Keratinocyte (primary cell): ENCODE data around the gene FSIP1. TPM values are rescaled to one million over a fixed set of nuclear protein-coding genes. Genes with fewer than 3 reads are reported as not detected.
A peak's percentile ranks its signal among the peaks of the same experiment; 100 is the strongest.

Experiments
- DNase-seq: peaks from one replicate; pipeline ENCODE4 v3.0.0-alpha.2; 2011; ENCODE audit warnings: low read depth, missing footprints, low spot score
- FAIRE-seq: peaks from 2 replicates; lab custom pipeline; 2011; peaks lifted over from hg19 to GRCh38; lab: Jason Lieb, UNC
- H2AFZ ChIP-seq: 2 replicates; pipeline ENCODE4 v1.6.0; 2012; ENCODE audit warnings: low read length, control low read depth, inconsistent platforms; ENCODE audit not compliant: control insufficient read depth
- H3K27ac ChIP-seq: 2 replicates; pipeline ENCODE4 v1.5.1; 2011; ENCODE audit warnings: low read length; ENCODE audit not compliant: control insufficient read depth, insufficient read depth
- H3K27me3 ChIP-seq: 3 replicates; pipeline ENCODE4 v1.6.0; 2011; ENCODE audit warnings: low read length; ENCODE audit not compliant: control insufficient read depth, insufficient read depth; ENCODE audit errors: extremely low read depth
- H3K36me3 ChIP-seq, 2 experiments: 2 replicates in 1 of 2; 3 replicates in 1 of 2; pipeline ENCODE4 v1.5.1; 2011; ENCODE audit warnings: low read length in 2 of 2, mild to moderate bottlenecking in 1 of 2; ENCODE audit not compliant: control insufficient read depth in 2 of 2, insufficient read depth in 2 of 2; ENCODE audit errors: extremely low read depth in 1 of 2
- H3K4me1 ChIP-seq: 3 replicates; pipeline ENCODE4 v1.5.1; 2011; ENCODE audit warnings: low read length; ENCODE audit not compliant: control insufficient read depth, insufficient read depth; ENCODE audit errors: extremely low read depth
- H3K4me2 ChIP-seq: 3 replicates; pipeline ENCODE4 v1.6.0; 2011; ENCODE audit warnings: low read depth, low read length; ENCODE audit not compliant: control insufficient read depth, insufficient read depth; ENCODE audit errors: extremely low read depth
- H3K4me3 ChIP-seq, 3 experiments: fragments of 200-600 bp in 1 of 3; sonication (generic) in 1 of 3; 2 replicates in 2 of 3; 3 replicates in 1 of 3; pipeline ENCODE4 v1.5.1; 2011 to 2016; ENCODE audit warnings: low read length in 3 of 3, mild to moderate bottlenecking in 3 of 3, control low read depth in 2 of 3, inconsistent platforms in 1 of 3, low read depth in 1 of 3, mixed read lengths in 1 of 3, mixed run types in 1 of 3, moderate library complexity in 1 of 3; ENCODE audit not compliant: control insufficient read depth in 2 of 3, insufficient read depth in 2 of 3; ENCODE audit errors: extremely low read depth in 1 of 3
- H3K79me2 ChIP-seq: 2 replicates; pipeline ENCODE4 v1.6.0; 2012; ENCODE audit warnings: low read length; ENCODE audit not compliant: control insufficient read depth, insufficient read depth
- H3K9ac ChIP-seq: 3 replicates; pipeline ENCODE4 v1.6.0; 2011; ENCODE audit warnings: low read length; ENCODE audit not compliant: control insufficient read depth, insufficient read depth; ENCODE audit errors: extremely low read depth
- H3K9me1 ChIP-seq: 3 replicates; pipeline ENCODE4 v1.6.0; 2011; ENCODE audit warnings: low read length; ENCODE audit not compliant: control insufficient read depth, insufficient read depth; ENCODE audit errors: extremely low read depth
- H3K9me3 ChIP-seq: 2 replicates; pipeline ENCODE4 v1.5.1; 2012; ENCODE audit warnings: low read depth, low read length; ENCODE audit not compliant: control insufficient read depth
- H4K20me1 ChIP-seq: 3 replicates; pipeline ENCODE4 v1.6.0; 2011; ENCODE audit warnings: low read length; ENCODE audit not compliant: control insufficient read depth, insufficient read depth; ENCODE audit errors: extremely low read depth
- EZH2 ChIP-seq: IDR thresholded peaks from one replicate; pipeline ENCODE4 v1.6.1; 2012; ENCODE audit warnings: inconsistent platforms, mild to moderate bottlenecking, low read length, moderate library complexity
- dilution Hi-C: fragments of 300-500 bp; cut with MboI; formaldehyde crosslinking; loops from one replicate; pipeline ENCODE4 v1.7.0; 2020; ENCODE audit warnings: low sequenced_read_pairs; ENCODE audit not compliant: extremely low pct_ligation_motif_present
- polyA plus RNA-seq, 5 experiments: library from polyadenylated mRNA; depleted of rRNA in 3 of 5; stranded (reverse) in 3 of 5; stranded (forward) in 1 of 5; unstranded in 1 of 5; fragments of >200 nt; gene quantifications; 1 replicate in 1 of 5; 2 replicates in 3 of 5; 3 replicates in 1 of 5; pipeline versions ENCODE4 v1.2.1 to v1.2.3, GENCODE V29; 2011 to 2012; ENCODE audit warnings: missing spikeins in 2 of 5, low read depth in 1 of 5, low replicate concordance in 1 of 5
- TF ChIP-seq, protein P1 (sequence below), 3 experiments: IDR thresholded peaks in 1 of 3; conservative IDR thresholded peaks in 1 of 3; optimal IDR thresholded peaks in 1 of 3; 2 replicates in 2 of 3; 3 replicates in 1 of 3; pipeline versions ENCODE3 to v1.5.1; 2011; ENCODE audit warnings: low read length in 3 of 3, mild to moderate bottlenecking in 3 of 3, moderate library complexity in 2 of 3, control low read depth in 1 of 3, inconsistent platforms in 1 of 3; ENCODE audit not compliant: insufficient read depth in 2 of 3; ENCODE audit errors: extremely low read depth in 1 of 3

Gene FSIP1
- polyA plus RNA-seq, 1 donor (not counting 4 experiments of a cell fraction or from before 2014, with no cell fraction given), result 1.5 TPM

- Histone ChIP-seq H3K9me1 (no peaks in the 10 kb centered on the region), H3K27me3 (no peaks in the 10 kb centered on the region), H2AFZ (no peak overlapping the region), H3K36me3 (no peaks in the 10 kb centered on the region), H3K9me3 (no peaks in the 10 kb centered on the region), H3K4me1 (peaks cover 11% of the 10 kb centered on the region), H3K4me2 (no peak overlapping the region), H3K9ac (no peak overlapping the region), H3K27ac (no peak overlapping the region), H4K20me1 (no peaks in the 10 kb centered on the region), H3K79me2 (peaks cover 8% of the 10 kb centered on the region), H3K4me3 (no peak overlapping the region)
- DNase-seq (no peak), FAIRE-seq (no peak)
- TF ChIP-seq, protein P1, sequence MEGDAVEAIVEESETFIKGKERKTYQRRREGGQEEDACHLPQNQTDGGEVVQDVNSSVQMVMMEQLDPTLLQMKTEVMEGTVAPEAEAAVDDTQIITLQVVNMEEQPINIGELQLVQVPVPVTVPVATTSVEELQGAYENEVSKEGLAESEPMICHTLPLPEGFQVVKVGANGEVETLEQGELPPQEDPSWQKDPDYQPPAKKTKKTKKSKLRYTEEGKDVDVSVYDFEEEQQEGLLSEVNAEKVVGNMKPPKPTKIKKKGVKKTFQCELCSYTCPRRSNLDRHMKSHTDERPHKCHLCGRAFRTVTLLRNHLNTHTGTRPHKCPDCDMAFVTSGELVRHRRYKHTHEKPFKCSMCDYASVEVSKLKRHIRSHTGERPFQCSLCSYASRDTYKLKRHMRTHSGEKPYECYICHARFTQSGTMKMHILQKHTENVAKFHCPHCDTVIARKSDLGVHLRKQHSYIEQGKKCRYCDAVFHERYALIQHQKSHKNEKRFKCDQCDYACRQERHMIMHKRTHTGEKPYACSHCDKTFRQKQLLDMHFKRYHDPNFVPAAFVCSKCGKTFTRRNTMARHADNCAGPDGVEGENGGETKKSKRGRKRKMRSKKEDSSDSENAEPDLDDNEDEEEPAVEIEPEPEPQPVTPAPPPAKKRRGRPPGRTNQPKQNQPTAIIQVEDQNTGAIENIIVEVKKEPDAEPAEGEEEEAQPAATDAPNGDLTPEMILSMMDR (optimal IDR thresholded peaks at IDR 0.05 in 1 of 3, IDR thresholded peaks at IDR 0.05 in 1 of 3, conservative IDR thresholded peaks at IDR 0.05 in 1 of 3; ENCODE audit: extremely low read depth in 1 of 3, insufficient read depth in 2 of 3, low read length in 3 of 3), result no peak
- no peak for TF ChIP-seq EZH2
- dilution Hi-C loops, result no loop called here
Measured at GRCh38 chr15:39784638-39785037, 2.0 kb upstream of the FSIP1 start.

- H3K27ac ChIP-seq, result no peak overlapping the region
- H3K4me3 ChIP-seq, result peak overlapping the region in 1 of 3 experiments; percentile 73
- H3K27me3 ChIP-seq, result no peaks in the 10 kb centered on the region
- peaks cover 11% of the 10 kb centered on the region for H3K4me1 ChIP-seq
- DNase-seq (no peak), FAIRE-seq (no peak)
- H4K20me1 ChIP-seq, result no peaks in the 10 kb centered on the region
- no peak for TF ChIP-seq EZH2
- TF ChIP-seq, protein P1 (optimal IDR thresholded peaks at IDR 0.05 in 1 of 3, IDR thresholded peaks at IDR 0.05 in 1 of 3, conservative IDR thresholded peaks at IDR 0.05 in 1 of 3; ENCODE audit: extremely low read depth in 1 of 3, insufficient read depth in 2 of 3, low read length in 3 of 3), result no peak
- dilution Hi-C loops, result no loop called here
- H3K36me3 ChIP-seq, result no peaks in the 10 kb centered on the region
- no peaks in the 10 kb centered on the region for H3K9me1 ChIP-seq
- H3K4me2 ChIP-seq, result peak overlapping the region; percentile 94
- peak overlapping the region; percentile 84 for H3K9ac ChIP-seq
- no peak overlapping the region for H2AFZ ChIP-seq
- H3K79me2 ChIP-seq, result peaks cover 8% of the 10 kb centered on the region
- no peaks in the 10 kb centered on the region for H3K9me3 ChIP-seq
Measured at GRCh38 chr15:39784125-39784524, 1.5 kb upstream of the FSIP1 start.
